Measurements from ENCODE around the gene MAPK8IP1.
"Not testable (repeated sequence)": the region's sequence is repeated elsewhere in the genome, so short reads cannot be mapped to it uniquely, and the experiment has no call there.

Gene MAPK8IP1

GRCh38 chr11:45894555-45895247 is 9.2 kb downstream of the MAPK8IP1 start:
- FAIRE-seq = no peak

GRCh38 chr11:45895553-45896259 is 10.3 kb downstream of the MAPK8IP1 start:
- FAIRE-seq = no peak

- FAIRE-seq = no peak
Observed at GRCh38 chr11:45896422-45896984, 11.1 kb downstream of the MAPK8IP1 start.

- no peak for FAIRE-seq
Observed at GRCh38 chr11:45897556-45897955, 12.1 kb downstream of the MAPK8IP1 start.

- FAIRE-seq = no peak
Observed at GRCh38 chr11:45899086-45899447, 13.6 kb downstream of the MAPK8IP1 start.

GRCh38 chr11:45899448-45900174 is 14.2 kb downstream of the MAPK8IP1 start:
- FAIRE-seq = peak; percentile 59

- FAIRE-seq = not testable (repeated sequence)
Observed at GRCh38 chr11:45900175-45900800, 14.8 kb downstream of the MAPK8IP1 start.

GRCh38 chr11:45900916-45901617 is 15.6 kb downstream of the MAPK8IP1 start:
- FAIRE-seq = no peak

GRCh38 chr11:45901626-45902025 is 16.2 kb downstream of the MAPK8IP1 start:
- no peak for FAIRE-seq

GRCh38 chr11:45902452-45903380 is 17.3 kb downstream of the MAPK8IP1 start:
- no peak for FAIRE-seq

- FAIRE-seq = no peak
Observed at GRCh38 chr11:45904309-45904915, 19.0 kb downstream of the MAPK8IP1 start.

GRCh38 chr11:45905095-45905494 is 19.6 kb downstream of the MAPK8IP1 start:
- no peak for FAIRE-seq

GRCh38 chr11:45905576-45905975 is 20.1 kb downstream of the MAPK8IP1 start:
- FAIRE-seq = not testable (repeated sequence)

GRCh38 chr11:45906096-45906682 is 20.7 kb downstream of the MAPK8IP1 start:
- FAIRE-seq = no peak

GRCh38 chr11:45906965-45907611 is 21.6 kb downstream of the MAPK8IP1 start, which contains the start of gene FREY1:
FREY1 (minus strand) TSS chr11:45907271; CDS start chr11:45907245, 26 bp downstream.
- FAIRE-seq = no peak

- FAIRE-seq = no peak
Observed at GRCh38 chr11:45907911-45908370, 22.5 kb downstream of the MAPK8IP1 start.

GRCh38 chr11:45909594-45910475 is 24.4 kb downstream of the MAPK8IP1 start:
- no peak for FAIRE-seq

GRCh38 chr11:45910623-45911022 is 25.2 kb downstream of the MAPK8IP1 start:
- FAIRE-seq = no peak
